Measurements from ENCODE around the gene PCSK6.

GRCh38 chr15:101380146-101380545 is 109.4 kb downstream of the PCSK6 start:
- TF ChIP-seq USF2 (IDR thresholded peaks at IDR 0.05; ENCODE audit: low read length) (no peak), HDAC6 (IDR thresholded peaks at IDR 0.05; ENCODE audit: low read depth, low read length) (no peak), EP300 (IDR thresholded peaks at IDR 0.05; ENCODE audit: borderline replicate concordance in 1 of 2, low read depth in 2 of 2, low read length in 2 of 2) (no peak), CTCF (IDR thresholded peaks at IDR 0.05; ENCODE audit: control extremely low read depth in 1 of 3, insufficient read depth in 1 of 3, low read depth in 1 of 3, low read length in 3 of 3) (no peak), RBBP5 (IDR thresholded peaks at IDR 0.05; ENCODE audit: borderline replicate concordance, low read depth, low read length) (no peak), GABPA (IDR thresholded peaks at IDR 0.05; ENCODE audit: borderline replicate concordance, insufficient read depth, low read length) (no peak), RFX5 (IDR thresholded peaks at IDR 0.05; ENCODE audit: borderline replicate concordance, low read depth, low read length) (no peak), SIN3A (conservative IDR thresholded peaks at IDR 0.05 in 1 of 2, IDR thresholded peaks at IDR 0.05 in 1 of 2; ENCODE audit: low read depth in 1 of 2, low read length in 2 of 2) (no peak), EZH2 (IDR thresholded peaks at IDR 0.05; ENCODE audit: low read depth, low read length, severe bottlenecking) (no peak), JUND (IDR thresholded peaks at IDR 0.05; ENCODE audit: low read length) (no peak), CHD7 (IDR thresholded peaks at IDR 0.05; ENCODE audit: insufficient replicate concordance, low read length) (no peak)

All from H1 (cell line).